Stimulated activated CD4-positive, alpha-beta T cell treated with anti-CD3 and anti-CD28 coated beads, Interleukin-12 subunit alpha, Interleukin-12 subunit beta, amount 100 ng/mL, for 24 hours (primary cell): ENCODE results near the gene COL8A2.
A peak's percentile ranks its signal among the peaks of the same experiment; 100 is the strongest.

ENCODE experiments used
- DNase-seq, 2 experiments: peaks; one replicate each; pipeline ENCODE4 v3.0.0-alpha.2; 2020; ENCODE audit warnings: low read depth in 2 of 2

COL8A2 gene

GRCh38 chr1:36091698-36092097 is 33.3 kb downstream of the COL8A2 start:
- no peak for DNase-seq

- no peak for DNase-seq
Measured at GRCh38 chr1:36091141-36091540, 33.9 kb downstream of the COL8A2 start.

- no peak for DNase-seq
Measured at GRCh38 chr1:36089393-36090121, 35.5 kb downstream of the COL8A2 start.

- peak; percentile 79 to 89 for DNase-seq
Measured at GRCh38 chr1:36088577-36089392, 36.2 kb downstream of the COL8A2 start, which contains the start of gene ADPRS. ADPRS (plus strand) TSS chr1:36088892; CDS start chr1:36088905, 13 bp downstream.

GRCh38 chr1:36088265-36088576 is 36.8 kb downstream of the COL8A2 start:
- no peak for DNase-seq

- DNase-seq = no peak
Measured at GRCh38 chr1:36087233-36088123, 37.5 kb downstream of the COL8A2 start.

GRCh38 chr1:36086529-36087232 is 38.3 kb downstream of the COL8A2 start:
- no peak for DNase-seq

- no peak for DNase-seq
Measured at GRCh38 chr1:36085686-36086526, 39.1 kb downstream of the COL8A2 start.

GRCh38 chr1:36085126-36085525 is 39.9 kb downstream of the COL8A2 start:
- no peak for DNase-seq

- DNase-seq = no peak
Measured at GRCh38 chr1:36084497-36085115, 40.4 kb downstream of the COL8A2 start.

- no peak for DNase-seq
Measured at GRCh38 chr1:36083635-36084496, 41.2 kb downstream of the COL8A2 start, which contains the start of gene TEKT2. TEKT2 (plus strand) TSS chr1:36084094; CDS start chr1:36084922, 828 bp downstream.

- DNase-seq = no peak
Measured at GRCh38 chr1:36083219-36083618, 41.8 kb downstream of the COL8A2 start.

GRCh38 chr1:36081926-36082485 is 43.0 kb downstream of the COL8A2 start:
- no peak for DNase-seq

GRCh38 chr1:36080801-36081200 is 44.2 kb downstream of the COL8A2 start:
- no peak for DNase-seq

- DNase-seq = no peak
Measured at GRCh38 chr1:36080236-36080635, 44.8 kb downstream of the COL8A2 start.

- no peak for DNase-seq
Measured at GRCh38 chr1:36076979-36077573, 47.9 kb downstream of the COL8A2 start.

- no peak for DNase-seq
Measured at GRCh38 chr1:36070349-36070748, 54.7 kb downstream of the COL8A2 start.

- DNase-seq = no peak
Measured at GRCh38 chr1:36068866-36069265, 56.2 kb downstream of the COL8A2 start.
